GM18909 (cell line): ENCODE measurements around the gene PDE9A.
"Not testable (repeated sequence)": the region's sequence is repeated elsewhere in the genome, so short reads cannot be mapped to it uniquely, and the experiment has no call there.

ENCODE experiments used
- ATAC-seq: cut with Tn5 transposase; IDR thresholded peaks from one replicate; pipeline ENCODE4 v1.9.1; 2021; ENCODE audit warnings: mild to moderate bottlenecking; ENCODE audit not compliant: unreplicated experiment, poor library complexity

Gene PDE9A

DNA sequence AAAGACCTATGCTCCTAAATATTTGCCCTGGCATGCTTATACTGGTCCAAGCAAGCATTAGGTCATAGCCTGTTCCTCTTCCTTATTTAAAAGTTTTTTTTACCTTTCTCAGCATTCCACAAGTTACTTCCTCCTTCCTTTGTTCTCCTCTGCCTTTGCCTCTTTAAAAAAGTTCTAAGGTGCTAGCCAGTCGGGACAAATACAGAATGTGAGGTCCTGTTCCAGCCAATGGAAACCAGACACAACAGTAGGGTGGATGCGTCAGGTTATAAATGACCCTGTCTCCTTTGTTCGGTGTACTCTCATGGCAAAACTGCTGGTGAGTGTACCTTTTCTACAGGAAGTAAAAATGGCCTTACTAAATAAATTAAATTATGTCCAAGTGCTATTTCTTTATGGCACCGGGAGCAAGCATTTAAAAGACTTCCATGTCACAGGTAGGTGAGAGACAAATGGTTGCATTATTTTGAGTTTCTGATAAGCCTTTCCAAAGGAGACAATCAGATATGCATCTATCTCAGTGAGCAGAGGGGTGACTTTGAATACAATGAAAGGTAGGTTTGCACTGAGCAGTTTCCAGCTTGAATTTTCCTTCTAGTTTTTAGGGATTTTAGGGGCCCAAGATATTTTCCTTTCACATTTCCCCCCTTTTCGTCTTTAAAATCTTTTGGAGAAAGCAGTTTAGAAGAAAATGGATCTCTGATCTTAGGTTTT, 159.3 kb downstream of the PDE9A start:
- ATAC-seq = not testable (repeated sequence)

- ATAC-seq = no peak
These were observed 161.8 kb downstream of the PDE9A start for GRCh38 chr21:42815217-42815616.

GRCh38 chr21:42818328-42818749, 164.9 kb downstream of the PDE9A start:
- no peak for ATAC-seq

DNA sequence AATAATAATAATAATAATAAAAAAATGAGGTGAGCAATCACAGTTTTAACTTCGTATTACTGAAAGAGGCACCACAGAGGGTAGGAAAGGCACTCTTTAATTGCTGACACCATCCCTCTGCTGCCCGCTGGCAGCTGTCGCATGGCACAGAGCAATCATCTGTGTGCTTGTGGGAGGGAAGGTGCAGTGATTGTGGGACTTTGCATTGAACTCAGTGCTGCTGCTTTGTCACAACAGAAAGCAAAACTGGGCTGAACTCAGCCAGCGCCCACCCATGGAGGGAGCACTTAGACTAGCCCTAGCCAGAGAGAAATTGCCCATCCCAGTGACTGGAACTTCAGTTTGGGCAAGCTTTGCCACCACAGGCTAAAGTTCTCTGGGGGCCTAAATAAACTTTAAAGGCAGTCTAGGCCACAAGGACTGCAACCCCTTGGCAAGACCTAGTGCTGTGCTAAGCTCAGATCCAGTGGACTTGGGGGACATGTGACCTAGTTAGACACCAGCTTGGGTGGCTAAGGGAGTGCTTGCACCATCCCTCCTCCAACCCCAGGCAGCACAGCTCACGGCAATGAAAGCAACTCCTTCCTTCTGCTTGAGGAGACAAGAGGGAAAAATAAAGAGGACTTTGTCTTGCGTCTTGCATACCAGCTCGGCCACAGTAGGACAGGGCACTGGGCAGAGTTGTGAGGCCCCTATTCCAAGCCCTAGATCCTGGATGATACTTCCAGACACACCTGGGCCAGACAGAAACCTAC, 166.6 kb downstream of the PDE9A start:
- no peak for ATAC-seq

GRCh38 chr21:42820616-42821465, 167.4 kb downstream of the PDE9A start:
- ATAC-seq = no peak
